GM19455 (cell line): Measurements from ENCODE around the gene MICAL2.
"Not testable (repeated sequence)": the region's sequence is repeated elsewhere in the genome, so short reads cannot be mapped to it uniquely, and the experiment has no call there.

Source experiments
- ATAC-seq: cut with Tn5 transposase; IDR thresholded peaks from one replicate; pipeline ENCODE4 v1.9.1; 2021; ENCODE audit not compliant: unreplicated experiment

MICAL2 gene

GRCh38 chr11:12131943-12132789 is 21.8 kb downstream of the MICAL2 start:
- no peak for ATAC-seq

- ATAC-seq = no peak
Observed at GRCh38 chr11:12132790-12133145, 22.4 kb downstream of the MICAL2 start.

- ATAC-seq = no peak
Observed at GRCh38 chr11:12133547-12134235, 23.3 kb downstream of the MICAL2 start.

- ATAC-seq = no peak
Observed at GRCh38 chr11:12134236-12134585, 23.8 kb downstream of the MICAL2 start.

GRCh38 chr11:12135185-12135584 is 24.8 kb downstream of the MICAL2 start:
- ATAC-seq = no peak

GRCh38 chr11:12137005-12137690 is 26.8 kb downstream of the MICAL2 start:
- ATAC-seq = no peak

GRCh38 chr11:12137938-12138731 is 27.7 kb downstream of the MICAL2 start:
- no peak for ATAC-seq

- ATAC-seq = no peak
Observed at GRCh38 chr11:12139144-12139881, 28.9 kb downstream of the MICAL2 start.

- no peak for ATAC-seq
Observed at GRCh38 chr11:12140186-12140793, 29.9 kb downstream of the MICAL2 start.

- ATAC-seq = no peak
Observed at GRCh38 chr11:12141283-12141682, 30.9 kb downstream of the MICAL2 start.

- ATAC-seq = no peak
Observed at GRCh38 chr11:12142176-12142575, 31.8 kb downstream of the MICAL2 start.

GRCh38 chr11:12142909-12143308 is 32.5 kb downstream of the MICAL2 start:
- no peak for ATAC-seq

GRCh38 chr11:12143461-12144258 is 33.3 kb downstream of the MICAL2 start:
- ATAC-seq = no peak

GRCh38 chr11:12144330-12145174 is 34.2 kb downstream of the MICAL2 start:
- no peak for ATAC-seq

- not testable (repeated sequence) for ATAC-seq
Observed at GRCh38 chr11:12146678-12147077, 36.3 kb downstream of the MICAL2 start.

GRCh38 chr11:12147827-12148226 is 37.4 kb downstream of the MICAL2 start:
- ATAC-seq = no peak

GRCh38 chr11:12148466-12148865 is 38.1 kb downstream of the MICAL2 start:
- no peak for ATAC-seq

- ATAC-seq = no peak
Observed at GRCh38 chr11:12148882-12149281, 38.5 kb downstream of the MICAL2 start.
